H9 (cell line): ENCODE measurements around the gene TGDS. TPM values are rescaled to one million over a fixed set of nuclear protein-coding genes. Genes with fewer than 3 reads are reported as not detected.

ENCODE experiments used
- DNase-seq: peaks from one replicate; pipeline ENCODE4 v3.0.0-alpha.2; 2017
- H2AFZ ChIP-seq: one replicate; pipeline ENCODE4 v1.6.1; 2013; ENCODE audit warnings: mild to moderate bottlenecking, low read length, control low read depth, moderate library complexity
- H2AK5ac ChIP-seq: 2 replicates; pipeline ENCODE4 v1.6.1; 2013; ENCODE audit warnings: low read length, control low read depth, mixed read lengths; ENCODE audit not compliant: insufficient read length
- H2BK120ac ChIP-seq: one replicate; pipeline ENCODE4 v1.6.1; 2013; ENCODE audit warnings: low read depth, mild to moderate bottlenecking, low read length, control low read depth, inconsistent platforms; ENCODE audit not compliant: poor library complexity, severe bottlenecking
- H2BK12ac ChIP-seq: 2 replicates; pipeline ENCODE4 v1.6.1; 2013; ENCODE audit warnings: low read length, control low read depth, mixed read lengths, low read depth; ENCODE audit not compliant: insufficient read length
- H2BK15ac ChIP-seq: 2 replicates; pipeline ENCODE4 v1.6.1; 2013; ENCODE audit warnings: low read depth, low read length, control low read depth
- H2BK20ac ChIP-seq: one replicate; pipeline ENCODE4 v1.6.1; 2013; ENCODE audit warnings: low read depth, mild to moderate bottlenecking, low read length, control low read depth, inconsistent platforms; ENCODE audit not compliant: poor library complexity, severe bottlenecking
- H2BK5ac ChIP-seq: 2 replicates; pipeline ENCODE4 v1.6.1; 2013; ENCODE audit warnings: low read length, control low read depth, mixed read lengths; ENCODE audit not compliant: insufficient read length
- H3K14ac ChIP-seq: 2 replicates; pipeline ENCODE4 v1.6.1; 2013; ENCODE audit warnings: low read length, control low read depth; ENCODE audit not compliant: insufficient read depth
- H3K18ac ChIP-seq: 2 replicates; pipeline ENCODE4 v1.6.1; 2013; ENCODE audit warnings: low read depth, mild to moderate bottlenecking, mixed read lengths, low read length, control low read depth; ENCODE audit not compliant: insufficient read length
- H3K23ac ChIP-seq: 2 replicates; pipeline ENCODE4 v1.6.1; 2013; ENCODE audit warnings: low read length, control low read depth, mixed read lengths, low read depth; ENCODE audit not compliant: insufficient read length
- H3K23me2 ChIP-seq: 2 replicates; pipeline ENCODE4 v1.6.1; 2013; ENCODE audit warnings: low read depth, mild to moderate bottlenecking, mixed read lengths, low read length, control low read depth; ENCODE audit not compliant: insufficient read length, poor library complexity, severe bottlenecking
- H3K27ac ChIP-seq: 2 replicates; pipeline ENCODE4 v1.5.1; 2013; ENCODE audit warnings: low read length, control low read depth, mixed read lengths, low read depth; ENCODE audit not compliant: insufficient read length
- H3K27me3 ChIP-seq: 2 replicates; pipeline ENCODE4 v1.6.1; 2013; ENCODE audit warnings: low read length, control low read depth, inconsistent platforms; ENCODE audit not compliant: insufficient read depth
- H3K4ac ChIP-seq: 2 replicates; pipeline ENCODE4 v1.6.1; 2013; ENCODE audit warnings: low read depth, mild to moderate bottlenecking, control low read depth, inconsistent platforms, low read length, moderate library complexity
- H3K4me1 ChIP-seq: 2 replicates; pipeline ENCODE4 v1.6.1; 2013; ENCODE audit warnings: low read length, control low read depth, inconsistent platforms; ENCODE audit not compliant: insufficient read depth
- H3K4me2 ChIP-seq: 2 replicates; pipeline ENCODE4 v1.6.1; 2013; ENCODE audit warnings: low read length, control low read depth, mixed read lengths; ENCODE audit not compliant: insufficient read length, insufficient read depth
- H3K56ac ChIP-seq: 2 replicates; pipeline ENCODE4 v1.6.1; 2013; ENCODE audit warnings: low read depth, mild to moderate bottlenecking, mixed read lengths, low read length, control low read depth; ENCODE audit not compliant: insufficient read length
- H3K79me1 ChIP-seq: 2 replicates; pipeline ENCODE4 v1.6.1; 2013; ENCODE audit warnings: low read depth, mild to moderate bottlenecking, moderate library complexity, low read length, control low read depth, inconsistent platforms; ENCODE audit not compliant: insufficient read depth, poor library complexity, severe bottlenecking
- H3K79me2 ChIP-seq: 2 replicates; pipeline ENCODE4 v1.6.1; 2013; ENCODE audit warnings: low read length, control low read depth, inconsistent platforms; ENCODE audit not compliant: insufficient read depth
- H3K9ac ChIP-seq: 2 replicates; pipeline ENCODE4 v1.6.1; 2013; ENCODE audit warnings: low read length, control low read depth, mixed read lengths; ENCODE audit not compliant: insufficient read length; ENCODE audit errors: extremely low read depth
- H3K9me3 ChIP-seq: one replicate; pipeline ENCODE4 v1.6.1; 2013; ENCODE audit warnings: low read depth, low read length, inconsistent platforms; ENCODE audit not compliant: control insufficient read depth
- H3T11ph ChIP-seq: one replicate; pipeline ENCODE4 v1.6.1; 2013; ENCODE audit warnings: mild to moderate bottlenecking, low read length, control low read depth, inconsistent platforms
- H4K20me1 ChIP-seq: one replicate; pipeline ENCODE4 v1.6.1; 2013; ENCODE audit not compliant: control insufficient read depth, insufficient read length, insufficient read depth
- H4K5ac ChIP-seq: 2 replicates; pipeline ENCODE4 v1.6.1; 2013; ENCODE audit warnings: low read depth, mild to moderate bottlenecking, mixed read lengths, low read length, control low read depth; ENCODE audit not compliant: insufficient read length
- H4K8ac ChIP-seq: replicated peaks from 2 replicates; pipeline ENCODE4 v1.6.1; 2013; ENCODE audit warnings: low read length, control low read depth, mixed read lengths, low read depth; ENCODE audit not compliant: insufficient read length
- H4K91ac ChIP-seq: 2 replicates; pipeline ENCODE4 v1.6.1; 2013; ENCODE audit warnings: low read depth, mild to moderate bottlenecking, moderate library complexity, mixed read lengths, low read length, control low read depth; ENCODE audit not compliant: insufficient read length
- H3K27ac Mint-ChIP-seq, 3 experiments: 2 replicates in 2 of 3; 3 replicates in 1 of 3; pipeline ENCODE4 v1.8.0; 2020 to 2021; ENCODE audit warnings: mixed read lengths in 3 of 3, mild to moderate bottlenecking in 1 of 3, moderate library complexity in 1 of 3
- H3K27me3 Mint-ChIP-seq: 2 replicates; pipeline ENCODE4 v1.8.0; 2021; ENCODE audit warnings: low read depth, mild to moderate bottlenecking, moderate library complexity, mixed read lengths
- H3K36me3 Mint-ChIP-seq, 3 experiments: 2 replicates in 2 of 3; 3 replicates in 1 of 3; pipeline ENCODE4 v1.8.0; 2020 to 2021; ENCODE audit warnings: low read depth in 3 of 3, mixed read lengths in 3 of 3; ENCODE audit not compliant: insufficient read depth in 1 of 3
- H3K4me1 Mint-ChIP-seq, 2 experiments: 2 replicates each; pipeline ENCODE4 v1.8.0; 2020; ENCODE audit warnings: mixed read lengths in 2 of 2
- H3K4me3 Mint-ChIP-seq, 2 experiments: 2 replicates in 1 of 2; 3 replicates in 1 of 2; pipeline ENCODE4 v1.8.0; 2020 to 2021; ENCODE audit warnings: mild to moderate bottlenecking in 2 of 2, mixed read lengths in 2 of 2, moderate library complexity in 1 of 2
- H3K9me3 Mint-ChIP-seq, 2 experiments: 2 replicates in 1 of 2; 3 replicates in 1 of 2; pipeline ENCODE4 v1.8.0; 2020; ENCODE audit warnings: mild to moderate bottlenecking in 2 of 2, mixed read lengths in 2 of 2, moderate library complexity in 1 of 2
- CTCF ChIP-seq: fragments of 200-600 bp; sonication (generic); conservative IDR thresholded peaks from 3 replicates; pipeline ENCODE4 v1.8.0; 2021; ENCODE audit warnings: antibody characterized with exemption, mild to moderate bottlenecking
- WGBS: extraction: QIAGEN DNeasy Blood & Tissue Kit; methylation state at CpG from one replicate; pipeline ENCODE4 v1.1.7; 2013; ENCODE audit warnings: missing lambda C conversion rate, low lambda C conversion rate, mixed read lengths; ENCODE audit not compliant: insufficient read length; ENCODE audit errors: extremely low coverage; 5-methylcytosine and 5-hydroxymethylcytosine counted together
- total RNA-seq: library from RNA; stranded (reverse); gene quantifications from 2 replicates; pipeline ENCODE4 v1.2.1, GENCODE V29; 2021

The TGDS gene
- total RNA-seq, 1 experiment from 2014 or later, result 13.9 TPM

GRCh38 chr13:94632226-94632980 is 36.5 kb upstream of the TGDS start:
- no peak overlapping the region for H3K4ac ChIP-seq
- no peaks in the 10 kb centered on the region for H3K9me3 ChIP-seq
- no peaks in the 10 kb centered on the region for H4K20me1 ChIP-seq
- H2BK120ac ChIP-seq, result no peak overlapping the region
- no peak overlapping the region for H2BK12ac ChIP-seq
- no peaks in the 10 kb centered on the region for H3K23me2 ChIP-seq
- no peak overlapping the region for H3K23ac ChIP-seq
- H2BK20ac ChIP-seq, result no peak overlapping the region
- H4K8ac ChIP-seq, result no peak overlapping the region
- no peak overlapping the region for H3K27ac ChIP-seq
- WGBS, result no CpG with 5 or more reads among the region's 3 CpGs
- peaks cover 0 to 22% (median 12%) of the 10 kb centered on the region in 3 experiments; a peak in 5 of 7 replicates for H3K36me3 Mint-ChIP-seq
- H3K79me1 ChIP-seq, result no peaks in the 10 kb centered on the region
- TF ChIP-seq CTCF, result no peak
- no peak overlapping the region for H2AFZ ChIP-seq
- no peak overlapping the region for H4K91ac ChIP-seq
- H3K27ac Mint-ChIP-seq, result no peak overlapping the region; a peak in 1 of 7 replicates
- H2AK5ac ChIP-seq, result no peak overlapping the region
- no peak for DNase-seq
- no peak overlapping the region for H4K5ac ChIP-seq
- no peak overlapping the region for H3K14ac ChIP-seq
- H3K4me2 ChIP-seq, result no peak overlapping the region
- peaks cover 19 to 26% of the 10 kb centered on the region in 2 experiments for H3K4me1 Mint-ChIP-seq
- peaks cover 2 to 3% of the 10 kb centered on the region in 2 experiments; a peak in 4 of 5 replicates for H3K9me3 Mint-ChIP-seq
- no peak overlapping the region for H3T11ph ChIP-seq
- no peak overlapping the region for H3K18ac ChIP-seq
- no peak overlapping the region for H3K9ac ChIP-seq
- H3K27me3 ChIP-seq, result no peaks in the 10 kb centered on the region
- no peaks in the 10 kb centered on the region for H3K79me2 ChIP-seq
- H3K27me3 Mint-ChIP-seq, result no peaks in the 10 kb centered on the region
- no peak overlapping the region for H2BK15ac ChIP-seq
- H2BK5ac ChIP-seq, result no peak overlapping the region
- H3K4me1 ChIP-seq, result peaks cover 5% of the 10 kb centered on the region; the same call in 1 of the 2 replicates
- H3K4me3 Mint-ChIP-seq, result no peak overlapping the region
- H3K56ac ChIP-seq, result no peak overlapping the region
